CD4-positive, alpha-beta T cell treated with Interleukin-10 for 1 hour (primary cell): ENCODE measurements around the gene RASEF.
"Not testable (repeated sequence)": the region's sequence is repeated elsewhere in the genome, so short reads cannot be mapped to it uniquely, and the experiment has no call there.

Source experiments
- DNase-seq: peaks from one replicate; pipeline ENCODE4 v3.0.0-alpha.2; 2020

The RASEF gene

GRCh38 chr9:83062651-83063527 lies at the start of gene RASEF:
Gene RASEF, minus strand, starts transcription at chr9:83063142. Its CDS starts 275 bp downstream, at chr9:83062867.
- no peak for DNase-seq

GRCh38 chr9:83111169-83111568 lies 48.2 kb upstream of the RASEF start:
- no peak for DNase-seq

- no peak for DNase-seq
Measured at GRCh38 chr9:83109296-83109695, 46.4 kb upstream of the RASEF start.

GRCh38 chr9:83108208-83108607 lies 45.3 kb upstream of the RASEF start:
- no peak for DNase-seq

- DNase-seq, result no peak
Measured at GRCh38 chr9:83106772-83107171, 43.8 kb upstream of the RASEF start.

- DNase-seq, result no peak
Measured at GRCh38 chr9:83106263-83106662, 43.3 kb upstream of the RASEF start.

GRCh38 chr9:83097633-83098032 lies 34.7 kb upstream of the RASEF start:
- DNase-seq, result no peak

GRCh38 chr9:83093311-83093710 lies 30.4 kb upstream of the RASEF start:
- not testable (repeated sequence) for DNase-seq

- DNase-seq, result no peak
Measured at GRCh38 chr9:83081846-83082245, 18.9 kb upstream of the RASEF start.

GRCh38 chr9:83081010-83081409 lies 18.1 kb upstream of the RASEF start:
- DNase-seq, result no peak

- DNase-seq, result not testable (repeated sequence)
Measured at GRCh38 chr9:83075932-83076331, 13.0 kb upstream of the RASEF start.

- not testable (repeated sequence) for DNase-seq
Measured at GRCh38 chr9:83072498-83072897, 9.6 kb upstream of the RASEF start.

GRCh38 chr9:83071626-83072025 lies 8.7 kb upstream of the RASEF start:
- no peak for DNase-seq

- no peak for DNase-seq
Measured at GRCh38 chr9:83070261-83070660, 7.3 kb upstream of the RASEF start.

GRCh38 chr9:83069651-83070050 lies 6.7 kb upstream of the RASEF start:
- no peak for DNase-seq

- DNase-seq, result no peak
Measured at GRCh38 chr9:83068414-83068813, 5.5 kb upstream of the RASEF start.

- no peak for DNase-seq
Measured at GRCh38 chr9:83067579-83067978, 4.6 kb upstream of the RASEF start.

- no peak for DNase-seq
Measured at GRCh38 chr9:83066771-83067170, 3.8 kb upstream of the RASEF start.

- no peak for DNase-seq
Measured at GRCh38 chr9:83065233-83065632, 2.3 kb upstream of the RASEF start.

GRCh38 chr9:83061990-83062650 lies 822 bp downstream of the RASEF start:
- DNase-seq, result no peak

- DNase-seq, result no peak
Measured at GRCh38 chr9:83061036-83061435, 1.9 kb downstream of the RASEF start.

GRCh38 chr9:83060556-83060955 lies 2.4 kb downstream of the RASEF start:
- no peak for DNase-seq

GRCh38 chr9:83059417-83059816 lies 3.5 kb downstream of the RASEF start:
- no peak for DNase-seq

GRCh38 chr9:83056911-83057310 lies 6.0 kb downstream of the RASEF start:
- no peak for DNase-seq
